Measurements from ENCODE around the gene DTD1. TPM values are rescaled to one million over a fixed set of nuclear protein-coding genes. Genes with fewer than 3 reads are reported as not detected.

The DTD1 gene
- total and polyA plus RNA-seq, 2 of the 13 experiments (the other 11 are each of a cell fraction or from before 2014, with no cell fraction given), result 41.2 to 79.3 TPM

GRCh38 chr20:18632196-18632789, 44.4 kb downstream of the DTD1 start (continued):
- no peak for TF ChIP-seq ZNF770 (CRISPR knock-in tag; IDR thresholded peaks at IDR 0.05)
- TF ChIP-seq ATF2 (CRISPR knock-in tag; IDR thresholded peaks at IDR 0.05), result no peak
- no peak for TF ChIP-seq BRF2 (CRISPR knock-in tag; IDR thresholded peaks at IDR 0.05)
- peak; percentile 48; the same call in 1 of the 2 replicates for TF ChIP-seq ZFX (CRISPR knock-in tag; IDR thresholded peaks at IDR 0.05; ENCODE audit: low read depth)
- TF ChIP-seq RAD21 (CRISPR knock-in tag; IDR thresholded peaks at IDR 0.05), result peak; percentile 92
- TF ChIP-seq SALL1 (CRISPR knock-in tag; IDR thresholded peaks at IDR 0.05), result peak; percentile 31; the same call in 1 of the 2 replicates
- no peak for TF ChIP-seq KMT2B (CRISPR knock-in tag; IDR thresholded peaks at IDR 0.05)
- no peak for TF ChIP-seq ZNF276 (CRISPR knock-in tag; IDR thresholded peaks at IDR 0.05; ENCODE audit: low read depth)
- TF ChIP-seq RBM22 (optimal IDR thresholded peaks at IDR 0.05; ENCODE audit: low read length), result peak; percentile 32
- peak; percentile 40 for TF ChIP-seq YY1 (IDR thresholded peaks at IDR 0.05; ENCODE audit: insufficient read depth, insufficient replicate concordance, low read depth, low read length)
- no peak for TF ChIP-seq SRF (IDR thresholded peaks at IDR 0.05; ENCODE audit: low read depth, low read length)
- TF ChIP-seq PRDM10 (CRISPR knock-in tag; IDR thresholded peaks at IDR 0.05; ENCODE audit: low read depth), result no peak
- no peak for TF ChIP-seq ZNF224 (CRISPR knock-in tag; IDR thresholded peaks at IDR 0.05)
- no peak for TF ChIP-seq ATM (IDR thresholded peaks at IDR 0.05; ENCODE audit: borderline replicate concordance)
- no peak for TF ChIP-seq NR3C1 (CRISPR knock-in tag; IDR thresholded peaks at IDR 0.05)
- TF ChIP-seq STAG1 (CRISPR knock-in tag; IDR thresholded peaks at IDR 0.05), result peak; percentile 97
- no peak for TF ChIP-seq ZBTB44 (CRISPR knock-in tag; IDR thresholded peaks at IDR 0.05)
